Stomach (tissue), 9 donors: ENCODE measurements around the gene TMEM205. TPM values are rescaled to one million over a fixed set of nuclear protein-coding genes. Genes with fewer than 3 reads are reported as not detected.
"Not testable (repeated sequence)": the region's sequence is repeated elsewhere in the genome, so short reads cannot be mapped to it uniquely, and the experiment has no call there.

Source experiments
- DNase-seq, 2 donors: peaks; one replicate each; pipeline versions ENCODE4 v3.0.0 to v3.0.0-alpha.2; 2013 to 2019
- H3K27ac ChIP-seq, 5 donors: fragments of 200-600 bp in 4 of 5; sonication (generic) in 4 of 5; one replicate each; pipeline ENCODE4 v1.5.1; 2013 to 2019; ENCODE audit warnings: mild to moderate bottlenecking in 1 of 5, moderate library complexity in 1 of 5
- H3K27me3 ChIP-seq, 3 donors: fragments of 200-600 bp; sonication (generic); one replicate each; pipeline ENCODE4 v1.5.1; 2017 to 2019; ENCODE audit warnings: mixed run types in 1 of 3
- H3K36me3 ChIP-seq, 4 donors: fragments of 200-600 bp; sonication (generic); 1 replicate in 3 of 4; 2 replicates in 1 of 4; pipeline ENCODE4 v1.5.1; 2016 to 2019
- H3K4me1 ChIP-seq, 4 donors: fragments of 200-600 bp; sonication (generic); one replicate each; pipeline ENCODE4 v1.5.1; 2016 to 2019
- H3K4me3 ChIP-seq, 4 donors: fragments of 200-600 bp; sonication (generic) in 3 of 4; one replicate each; pipeline ENCODE4 v1.5.1; 2016 to 2019; ENCODE audit warnings: mild to moderate bottlenecking in 1 of 4
- H3K9me3 ChIP-seq, 4 donors: fragments of 200-600 bp; sonication (generic); one replicate each; pipeline ENCODE4 v1.5.1; 2016 to 2019
- CTCF ChIP-seq, 7 experiments: fragments of 450-650 bp in 4 of 7; fragments of 200-600 bp in 3 of 7; sonication (generic) in 3 of 7; IDR thresholded peaks; one replicate each; pipeline ENCODE4 v1.5.1; 2016 to 2019; ENCODE audit warnings: antibody characterized with exemption in 7 of 7, control low read depth in 2 of 7, mild to moderate bottlenecking in 1 of 7
- EP300 ChIP-seq: sonication (generic); formaldehyde crosslinking; IDR thresholded peaks from one replicate; pipeline ENCODE4 v1.6.1; 2017; ENCODE audit warnings: antibody characterized with exemption
- POLR2A ChIP-seq, 4 donors: fragments of 450-650 bp; IDR thresholded peaks; one replicate each; pipeline ENCODE4 v1.6.1; 2016; ENCODE audit warnings: antibody characterized with exemption in 4 of 4, control low read depth in 2 of 4, mild to moderate bottlenecking in 1 of 4, moderate library complexity in 1 of 4
- POLR2AphosphoS5 ChIP-seq, 3 donors: sonication (generic); formaldehyde crosslinking; IDR thresholded peaks; one replicate each; pipeline ENCODE4 v1.6.1; 2016; ENCODE audit warnings: antibody characterized with exemption in 3 of 3
- WGBS, 5 donors: extraction: QIAGEN DNeasy Blood & Tissue Kit in 3 of 5; methylation state at CpG; one replicate each; pipeline versions ENCODE4 v1.1.5 to v1.1.7; 2013 to 2018; 5-methylcytosine and 5-hydroxymethylcytosine counted together
- intact Hi-C: fragments of 100-400 bp; cut with DNase I; formaldehyde crosslinking; loops from one replicate; pipeline ENCODE4 v1.15.1; 2023; ENCODE audit warnings: low total_unique reads
- polyA plus RNA-seq, 3 donors: library from polyadenylated mRNA; stranded (reverse); fragments of 200-250 nt; gene quantifications; one replicate each; pipeline ENCODE4 v1.2.3, GENCODE V29; 2013
- total RNA-seq, 5 donors: library from RNA; depleted of rRNA; stranded (reverse); fragments of >200 nt; gene quantifications; one replicate each; pipeline versions ENCODE4 v1.1.0 to v1.2.3, GENCODE V29; 2014 to 2016
- donor health status: healthy with polysubstance abuse.
- donor health status: Bipolar disorder and iron deficiency.
- donor health status: healthy.

Gene TMEM205
- total and polyA plus RNA-seq, 8 donors, result 5.8 to 169 (median 66.5) TPM

- peak overlapping the region in 1 of 5 donors; percentile 80 for H3K27ac ChIP-seq
- intact Hi-C loops, result no loop called here
- WGBS, 5 donors, result 78 to 91% (median 81%) methylated on average over 9 to 11 of the region's 11 CpGs
Observed at GRCh38 chr19:11356676-11357550, 10.8 kb upstream of the TMEM205 start.

GRCh38 chr19:11356074-11356397, 10.0 kb upstream of the TMEM205 start:
- intact Hi-C loops, result no loop called here
- peak overlapping the region; percentile 63 to 71 (median 66) for H3K4me3 ChIP-seq

More at GRCh38 chr19:11356676-11357550, 10.8 kb upstream of the TMEM205 start:
- peaks cover 0 to 46% (median 27%) of the 10 kb centered on the region in 4 donors for H3K36me3 ChIP-seq
- H3K4me1 ChIP-seq, result peaks cover 12 to 42% (median 34%) of the 10 kb centered on the region in 4 donors
- no peaks in the 10 kb centered on the region for H3K27me3 ChIP-seq
- H3K9me3 ChIP-seq, result no peaks in the 10 kb centered on the region
- no peak for TF ChIP-seq POLR2AphosphoS5 (IDR thresholded peaks at IDR 0.05)
- TF ChIP-seq POLR2A (IDR thresholded peaks at IDR 0.05), result no peak
- no peak for TF ChIP-seq EP300
- no peak for TF ChIP-seq CTCF (IDR thresholded peaks at IDR 0.05)
- DNase-seq, result no peak
- peak overlapping the region in 1 of 4 donors; percentile 66 for H3K4me3 ChIP-seq

GRCh38 chr19:11355160-11356073, 9.3 kb upstream of the TMEM205 start, which contains the start of gene PLPPR2:
Gene PLPPR2 (plus strand): TSS chr19:11355432. CDS start chr19:11357674, 2,242 bp downstream.
- peak within 1 kb of the TSS in 4 of 5 donors; percentile 63 to 83 (median 75) for H3K27ac ChIP-seq
- 5 to 32% (median 6%) methylated on average over 6 to 61 of the region's 62 CpGs for WGBS, 5 donors
- DNase-seq, result peak; percentile 95 to 96

More at GRCh38 chr19:11356074-11356397, 10.0 kb upstream of the TMEM205 start:
- no peak for TF ChIP-seq POLR2AphosphoS5 (IDR thresholded peaks at IDR 0.05)
- no peak for TF ChIP-seq EP300
- TF ChIP-seq POLR2A (IDR thresholded peaks at IDR 0.05), result no peak
- no peak for TF ChIP-seq CTCF (IDR thresholded peaks at IDR 0.05)
- DNase-seq, result no peak
- H3K36me3 ChIP-seq, result peaks cover 0 to 37% (median 19%) of the 10 kb centered on the region in 4 donors
- H3K4me1 ChIP-seq, result peaks cover 12 to 33% (median 25%) of the 10 kb centered on the region in 4 donors
- H3K27ac ChIP-seq, result peak overlapping the region in 2 of 5 donors; percentile 70 to 80
- no peaks in the 10 kb centered on the region for H3K27me3 ChIP-seq
- H3K9me3 ChIP-seq, result no peaks in the 10 kb centered on the region
- WGBS, 5 donors, result 78 to 91% (median 85%) methylated on average over 6 of the region's 6 CpGs

GRCh38 chr19:11354102-11354501, 8.0 kb upstream of the TMEM205 start:
- H3K27ac ChIP-seq, intact Hi-C loops, H3K9me3 ChIP-seq, H3K27me3 ChIP-seq, DNase-seq, H3K4me3 ChIP-seq: not testable (repeated sequence)
- WGBS, 5 donors, result 90 to 99% (median 98%) methylated on average over 4 of the region's 4 CpGs
- Histone ChIP-seq H3K36me3 (peaks cover 0 to 24% (median 10%) of the 10 kb centered on the region in 4 donors), H3K4me1 (peaks cover 12 to 29% (median 22%) of the 10 kb centered on the region in 4 donors)

More at GRCh38 chr19:11355160-11356073, 9.3 kb upstream of the TMEM205 start, which contains the start of gene PLPPR2:
- H3K4me3 ChIP-seq, result peak within 1 kb of the TSS; percentile 63 to 71 (median 66)
- H3K27me3 ChIP-seq, result no peaks in the 10 kb centered on the region
- no peaks in the 10 kb centered on the region for H3K9me3 ChIP-seq
- H3K36me3 ChIP-seq, result peaks cover 0 to 31% (median 17%) of the 10 kb centered on the region in 4 donors
- intact Hi-C loops, result no loop called here
- H3K4me1 ChIP-seq, result peaks cover 12 to 29% (median 22%) of the 10 kb centered on the region in 4 donors
- TF ChIP-seq POLR2AphosphoS5 (IDR thresholded peaks at IDR 0.05), result peak; percentile 15 to 78 (median 53)
- no peak for TF ChIP-seq CTCF (IDR thresholded peaks at IDR 0.05)
